Panc1 (cell line): ENCODE measurements around the gene GIT1. TPM values are rescaled to one million over a fixed set of nuclear protein-coding genes. Genes with fewer than 3 reads are reported as not detected.

Experiments used
- ATAC-seq: fragments of 200-7000 bp; cut with Tn5 transposase; 2 replicates; pipeline ENCODE4 v1.9.1; 2020; ENCODE audit warnings: mild to moderate bottlenecking, moderate library complexity
- BruUV-seq: library from RNA; stranded (reverse); fragments of 400-500 nt; replicated peaks from 2 replicates; lab custom pipeline; 2021; lab: Mats Ljungman, UMichigan
- CTCF ChIA-PET: fragments of 300-600 bp; sonication (Branson Sonifier 250); formaldehyde crosslinking; loops from one replicate; lab custom pipeline; 2022; ENCODE audit warnings: antibody characterized with exemption; lab: Charles Lee
- POLR2A ChIA-PET: fragments of 300-600 bp; sonication (Branson Sonifier 250); formaldehyde crosslinking; loops from one replicate; lab custom pipeline; 2022; ENCODE audit warnings: antibody characterized with exemption; lab: Charles Lee
- DNase-seq: peaks from one replicate; pipeline ENCODE4 v3.0.0-alpha.2; 2010; ENCODE audit warnings: low read depth, low spot score
- H3K27ac ChIP-seq: 2 replicates; pipeline ENCODE4 v1.5.1; 2011; ENCODE audit warnings: mild to moderate bottlenecking, low read length, inconsistent platforms
- H3K27me3 ChIP-seq: fragments of 200-500 bp; sonication (Bioruptor generic); 2 replicates; pipeline ENCODE4 v1.6.0; 2014; ENCODE audit warnings: low read length, inconsistent platforms; ENCODE audit not compliant: control insufficient read depth, insufficient read depth
- H3K36me3 ChIP-seq: fragments of 200-500 bp; sonication (Bioruptor generic); 2 replicates; pipeline ENCODE4 v1.5.1; 2014; ENCODE audit warnings: inconsistent platforms, mild to moderate bottlenecking, low read length, moderate library complexity; ENCODE audit not compliant: control insufficient read depth, insufficient read depth
- H3K4me1 ChIP-seq: 2 replicates; pipeline ENCODE4 v1.5.1; 2011; ENCODE audit warnings: inconsistent platforms, mild to moderate bottlenecking, low read length, moderate library complexity; ENCODE audit not compliant: control insufficient read depth, insufficient read depth
- H3K4me3 ChIP-seq, 2 experiments: 2 replicates each; pipeline ENCODE4 v1.5.1; 2011 to 2012; ENCODE audit warnings: low read depth in 2 of 2, low read length in 2 of 2, mild to moderate bottlenecking in 2 of 2, inconsistent platforms in 1 of 2, moderate library complexity in 1 of 2
- H3K9me3 ChIP-seq: fragments of 200-500 bp; sonication (Bioruptor generic); 2 replicates; pipeline ENCODE4 v1.5.1; 2014; ENCODE audit warnings: low read depth, mild to moderate bottlenecking, inconsistent platforms, low read length, moderate library complexity; ENCODE audit not compliant: control insufficient read depth, insufficient read depth
- CTCF ChIP-seq: fragments of 450-650 bp; IDR thresholded peaks from 2 replicates; pipeline ENCODE4 v1.5.1; 2017; ENCODE audit warnings: mild to moderate bottlenecking
- POLR2AphosphoS5 ChIP-seq: IDR thresholded peaks from 2 replicates; pipeline ENCODE4 v1.6.1; 2012; ENCODE audit warnings: mild to moderate bottlenecking, low read depth, low read length, moderate library complexity
- REST ChIP-seq, 2 experiments: IDR thresholded peaks; 2 replicates each; pipeline ENCODE4 v1.6.1; 2011 to 2012; ENCODE audit warnings: low read depth in 2 of 2, control low read depth in 1 of 2, low read length in 1 of 2, mild to moderate bottlenecking in 1 of 2, moderate library complexity in 1 of 2; ENCODE audit not compliant: insufficient read depth in 1 of 2
- SIN3A ChIP-seq: IDR thresholded peaks from 2 replicates; pipeline ENCODE4 v1.6.1; 2012; ENCODE audit warnings: low read depth, mild to moderate bottlenecking, low read length, moderate library complexity, borderline replicate concordance; ENCODE audit not compliant: insufficient read depth
- TCF7L2 ChIP-seq: IDR thresholded peaks from 2 replicates; pipeline ENCODE4 v1.6.1; 2011; ENCODE audit warnings: mild to moderate bottlenecking, low read depth, low read length, inconsistent platforms
- in situ Hi-C: cut with HindIII; loops from 2 replicates; pipeline ENCODE4 v1.10.0; 2016; ENCODE audit warnings: low sequenced_read_pairs, low pct_unique_long_range_greater_than_20kb
- intact Hi-C: fragments of 100-400 bp; cut with micrococcal nuclease; formaldehyde crosslinking; loops from one replicate; pipeline ENCODE4 v1.10.0; 2022; ENCODE audit not compliant: unreplicated experiment
- total RNA-seq: library from RNA; stranded (reverse); gene quantifications from one replicate; pipeline ENCODE4 v1.2.1, GENCODE V29; 2021; ENCODE audit not compliant: unreplicated experiment

GIT1 gene
- total RNA-seq, 1 experiment from 2014 or later = 94.6 TPM

- Histone ChIP-seq H3K36me3 (no peaks in the 10 kb centered on the region), H3K4me1 (peaks cover 35% of the 10 kb centered on the region), H3K27me3 (no peaks in the 10 kb centered on the region), H3K4me3 (no peak overlapping the region), H3K27ac (no peak overlapping the region), H3K9me3 (no peaks in the 10 kb centered on the region)
- BruUV-seq = no TSS peak
- TF ChIP-seq TCF7L2 (no peak), REST (IDR thresholded peaks at IDR 0.05; ENCODE audit: insufficient read depth in 1 of 2, low read depth in 2 of 2, low read length in 1 of 2) (no peak), CTCF (peak; percentile 5; the same call in 1 of the 2 replicates)
- ATAC-seq (no peak), DNase-seq (no peak)
- intact Hi-C loops (no loop called here), in situ Hi-C loops (no loop called here)
- CTCF ChIA-PET = interaction anchor here (0.6 to 0.7 kb wide), 2 partner anchors 129 to 480 kb away, joined by 6 read pairs; no protein-coding TSS in a partner anchor
- POLR2A ChIA-PET = interaction anchor here (0.6 kb wide), 1 partner anchor 1463 kb away, joined by 4 read pairs; no protein-coding TSS in a partner anchor
These were observed 23.9 kb upstream of the GIT1 start for GRCh38 chr17:29613352-29613837.

- H3K36me3 ChIP-seq = no peaks in the 10 kb centered on the region
- no peak overlapping the region for H3K27ac ChIP-seq
- H3K27me3 ChIP-seq = no peaks in the 10 kb centered on the region
- in situ Hi-C loops = no loop called here
- no peak for ATAC-seq
- POLR2A ChIA-PET = interaction anchor here (0.6 kb wide), 1 partner anchor 1462 kb away, joined by 4 read pairs; no protein-coding TSS in a partner anchor
- H3K9me3 ChIP-seq = no peaks in the 10 kb centered on the region
- H3K4me1 ChIP-seq = peaks cover 27% of the 10 kb centered on the region
- DNase-seq = no peak
- no peak overlapping the region for H3K4me3 ChIP-seq
- BruUV-seq = no TSS peak
- intact Hi-C loops = no loop called here
- TF ChIP-seq REST (IDR thresholded peaks at IDR 0.05; ENCODE audit: insufficient read depth in 1 of 2, low read depth in 2 of 2, low read length in 1 of 2) (no peak), SIN3A (no peak), POLR2AphosphoS5 (no peak), CTCF (no peak), TCF7L2 (no peak)
- CTCF ChIA-PET = interaction anchor here (0.6 kb wide), 1 partner anchor 129 kb away, joined by 6 read pairs; no protein-coding TSS in a partner anchor
These were observed 23.2 kb upstream of the GIT1 start for GRCh38 chr17:29612404-29613280.
